DMS 273 treated with DMSO at 0.1 percent for 48 hours (cell line): Measurements from ENCODE around the gene KCNQ5.

ENCODE experiments used
- DNase-seq: peaks from one replicate; lab custom pipeline; 2025; lab: John Stamatoyannopoulos, UW

The KCNQ5 gene

DNA sequence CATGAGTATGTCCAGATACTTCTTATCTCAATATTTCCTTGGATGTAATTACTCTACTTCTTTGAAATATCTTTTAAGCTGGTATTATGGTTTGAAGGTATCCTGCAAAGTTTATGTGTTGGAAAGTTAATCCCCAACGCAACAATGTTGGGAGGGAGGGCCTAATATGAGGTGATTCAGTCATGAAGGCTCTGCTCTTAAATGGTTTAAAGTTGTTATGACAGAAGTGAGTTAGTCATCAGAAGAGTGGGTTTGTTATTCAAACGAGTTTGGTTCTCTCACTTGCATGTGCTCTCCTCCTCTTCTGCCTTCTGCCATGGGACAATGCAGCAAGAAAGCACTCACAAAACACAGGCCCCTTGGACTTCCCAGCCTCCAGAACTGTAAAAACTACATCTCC lies 176.3 kb downstream of the KCNQ5 start:
- DNase-seq = no peak

DNA sequence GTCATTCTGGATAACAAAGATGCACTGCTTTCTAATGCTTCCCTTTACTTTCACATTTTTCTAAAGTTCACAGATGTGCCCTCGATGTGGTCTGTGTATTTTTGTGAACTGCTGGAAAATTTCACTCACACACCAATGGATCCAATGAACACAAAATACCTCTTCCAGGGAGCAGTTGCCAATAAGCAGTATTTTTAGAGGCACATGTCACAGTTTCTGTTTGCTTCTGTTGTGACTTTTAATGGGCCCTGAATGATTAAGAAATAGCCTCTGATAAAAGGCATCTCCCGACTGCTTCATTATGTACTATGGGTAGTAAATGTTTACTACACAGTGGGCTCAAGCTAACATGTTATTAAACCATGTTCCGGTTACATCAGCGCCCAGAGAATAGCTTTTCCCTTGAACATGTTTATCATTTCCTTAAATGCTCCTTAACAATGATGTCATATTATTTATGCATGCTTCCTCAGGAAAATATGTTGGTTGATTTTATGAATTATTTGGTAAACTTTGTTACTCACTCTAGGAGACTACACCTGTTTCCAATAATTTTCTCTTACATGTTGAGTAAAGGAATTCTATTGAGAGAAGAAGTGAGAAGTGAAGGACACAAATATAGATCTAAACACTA lies 188.0 kb downstream of the KCNQ5 start:
- no peak for DNase-seq

DNA sequence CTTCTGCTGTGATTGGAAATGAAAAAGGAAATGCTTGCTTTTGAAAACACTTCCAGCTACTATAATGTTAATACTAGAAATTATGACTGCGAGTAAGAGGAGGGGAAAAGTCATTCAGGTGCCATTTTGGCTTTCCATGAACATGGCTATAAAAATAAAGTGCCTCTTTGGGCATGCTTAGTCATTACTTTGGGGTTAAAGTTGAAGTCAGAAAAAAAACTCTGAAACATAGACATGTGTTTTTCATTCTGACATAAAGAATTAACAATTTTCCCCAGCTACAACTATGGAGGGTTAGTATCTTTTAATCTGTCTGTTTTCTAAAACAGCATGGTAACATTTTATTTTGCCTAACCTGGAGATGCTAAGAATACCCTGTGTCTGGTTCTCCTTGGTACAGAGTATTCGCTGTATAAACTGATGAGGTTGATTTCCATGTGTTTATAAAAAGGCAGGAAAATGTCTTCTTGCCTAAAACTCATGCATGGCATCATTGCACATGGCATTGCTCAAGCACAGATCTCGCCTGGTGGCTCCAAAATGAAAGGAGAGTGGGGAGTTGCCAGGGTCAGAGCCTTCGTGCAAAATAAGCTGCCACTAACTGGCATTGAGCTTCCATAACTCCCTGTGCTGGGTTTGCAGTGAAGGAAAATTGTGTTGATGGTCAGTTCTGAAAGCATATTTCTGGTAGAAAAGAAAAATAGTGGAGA lies 188.9 kb downstream of the KCNQ5 start:
- no peak for DNase-seq

GRCh38 chr6:72811971-72812421 lies 190.1 kb downstream of the KCNQ5 start:
- no peak for DNase-seq

- DNase-seq = no peak
Measured at GRCh38 chr6:72813807-72814596, 192.1 kb downstream of the KCNQ5 start.

GRCh38 chr6:72816022-72816421 lies 194.2 kb downstream of the KCNQ5 start:
- DNase-seq = no peak

DNA sequence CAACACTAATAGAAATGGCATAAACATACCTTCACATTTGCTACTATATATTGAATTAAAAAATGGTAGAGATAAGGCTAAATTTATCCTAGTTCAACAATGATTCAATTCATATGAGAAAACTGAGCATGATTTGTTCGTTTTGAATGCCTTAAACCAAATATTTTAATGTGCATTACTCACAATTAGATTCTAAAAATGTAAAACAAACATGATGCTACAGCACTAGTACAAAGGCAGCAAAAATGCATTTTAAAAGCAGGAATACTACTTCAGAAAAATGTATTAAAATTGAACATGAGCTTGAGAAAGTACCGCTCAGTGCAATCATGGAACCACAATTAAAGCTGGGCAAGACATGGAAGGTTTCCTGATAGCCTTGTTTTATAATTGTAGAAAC lies 195.3 kb downstream of the KCNQ5 start:
- DNase-seq = no peak

DNA sequence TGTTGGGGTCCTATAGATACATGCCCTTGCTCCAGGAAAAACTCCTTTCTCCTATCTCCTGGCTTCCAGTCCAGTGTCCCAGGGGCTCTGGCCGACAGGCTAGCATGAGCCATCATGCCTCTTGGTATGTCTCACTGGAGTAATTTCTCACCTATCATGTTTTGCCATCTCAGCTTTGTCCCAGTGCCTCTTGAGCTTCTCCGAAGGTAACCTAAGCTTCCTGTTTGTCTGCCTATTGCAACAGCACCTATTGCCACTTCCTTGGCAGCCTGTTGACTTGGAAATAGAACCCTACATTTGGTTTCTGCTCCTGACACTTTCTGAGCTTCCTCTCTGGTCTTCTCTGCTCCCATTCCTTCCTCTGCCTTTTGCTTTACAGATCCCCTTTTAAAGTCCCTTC lies 197.7 kb downstream of the KCNQ5 start:
- DNase-seq = no peak

DNA sequence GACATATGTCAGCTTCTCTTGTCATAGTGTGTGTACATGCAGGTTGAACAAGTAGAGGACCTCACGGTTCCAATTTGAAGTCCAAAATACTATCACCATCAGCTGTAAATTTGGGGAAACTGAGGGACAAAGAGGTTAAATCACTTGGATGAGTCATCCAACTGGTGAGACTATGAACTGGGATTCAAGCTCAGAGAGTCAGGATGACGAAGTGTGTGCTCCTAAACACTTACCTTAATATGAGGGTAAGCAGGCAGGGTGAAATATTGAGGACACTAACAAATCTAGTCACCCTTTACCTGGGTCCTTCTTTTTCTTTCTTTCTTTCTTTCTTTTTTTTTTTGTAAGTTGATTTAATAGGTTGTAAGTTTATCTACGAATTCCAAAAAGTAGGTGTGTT lies 198.3 kb downstream of the KCNQ5 start:
- DNase-seq = no peak

- DNase-seq = no peak
Measured at GRCh38 chr6:72820906-72821305, 199.0 kb downstream of the KCNQ5 start.

DNA sequence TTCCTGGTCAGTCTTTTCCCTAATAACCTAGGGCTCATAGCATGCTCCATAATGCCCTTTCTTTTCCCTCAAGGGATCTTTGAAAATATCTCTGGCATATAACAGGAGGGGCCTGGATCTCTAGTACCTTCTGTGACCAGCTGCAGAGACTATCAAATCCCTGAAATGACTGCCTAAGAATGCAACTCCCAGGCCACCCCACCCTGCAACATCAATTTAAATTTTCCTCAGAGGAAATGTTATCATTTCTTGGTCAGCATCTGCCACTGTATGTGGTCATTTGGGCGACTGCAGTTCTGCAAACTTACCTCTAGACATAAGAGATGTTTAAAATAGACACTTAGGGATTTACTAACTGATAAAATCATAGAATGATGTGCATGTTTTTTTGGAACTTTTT lies 200.2 kb downstream of the KCNQ5 start:
- DNase-seq = no peak

- no peak for DNase-seq
Measured at GRCh38 chr6:72822691-72823090, 200.8 kb downstream of the KCNQ5 start.

DNA sequence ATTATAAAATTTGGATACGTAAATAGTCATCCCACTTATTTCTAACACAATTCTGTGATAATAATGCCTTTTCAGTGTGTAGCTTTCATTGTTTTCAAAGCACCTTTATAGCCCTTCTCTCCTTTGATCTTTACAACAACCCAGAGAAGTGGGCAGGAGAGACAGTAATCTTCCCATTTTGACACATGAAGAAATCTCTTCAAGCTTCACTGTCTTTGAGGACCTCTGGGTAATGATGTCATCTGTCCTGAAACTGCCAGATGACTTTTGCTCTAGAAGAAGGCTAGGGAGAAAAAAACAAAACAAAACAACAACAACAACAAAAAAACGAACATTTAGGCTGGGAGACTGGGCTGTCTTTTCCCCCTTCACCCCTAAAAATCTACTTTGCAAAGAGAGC lies 203.0 kb downstream of the KCNQ5 start:
- no peak for DNase-seq

GRCh38 chr6:72825315-72825911 lies 203.5 kb downstream of the KCNQ5 start:
- DNase-seq = no peak

GRCh38 chr6:72826037-72826436 lies 204.2 kb downstream of the KCNQ5 start:
- no peak for DNase-seq

- no peak for DNase-seq
Measured at GRCh38 chr6:72826744-72827438, 205.0 kb downstream of the KCNQ5 start.

DNA sequence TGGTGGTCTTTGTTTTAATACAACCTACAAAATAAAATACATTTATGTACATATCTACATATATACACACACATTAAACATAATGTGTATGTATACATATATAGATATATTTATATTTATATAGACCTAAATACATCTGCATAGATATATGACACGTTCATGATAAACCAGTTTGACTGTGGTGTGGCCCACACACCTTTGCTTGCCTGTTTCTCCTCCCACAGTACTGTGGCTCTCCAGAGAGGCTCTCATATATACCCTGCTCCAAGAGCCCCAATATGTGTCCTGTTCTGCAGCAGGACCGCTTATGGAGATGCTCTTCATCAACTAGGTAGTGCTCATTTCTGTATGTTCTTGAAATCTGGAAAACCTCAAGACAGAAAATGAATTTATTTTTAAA lies 207.0 kb downstream of the KCNQ5 start:
- DNase-seq = no peak

- no peak for DNase-seq
Measured at GRCh38 chr6:72832271-72832670, 210.4 kb downstream of the KCNQ5 start.

DNA sequence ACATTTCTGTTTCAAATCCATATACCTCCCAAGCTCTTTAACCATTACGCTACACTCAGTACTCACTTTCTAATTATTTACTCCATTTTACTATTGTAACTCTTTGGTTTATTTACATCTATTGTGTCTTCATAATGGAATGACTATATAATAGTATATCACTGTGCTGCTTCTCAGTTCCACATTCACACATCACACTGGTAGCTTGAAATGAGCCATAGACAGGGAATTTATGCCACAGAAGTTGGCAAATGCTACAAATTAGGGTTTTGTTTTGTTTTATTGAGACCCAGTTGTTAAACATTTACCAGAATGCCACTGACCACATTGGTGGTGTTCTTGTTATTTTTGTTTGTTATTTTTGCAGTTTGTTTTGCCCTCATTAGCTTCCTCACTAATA lies 213.9 kb downstream of the KCNQ5 start:
- no peak for DNase-seq

DNA sequence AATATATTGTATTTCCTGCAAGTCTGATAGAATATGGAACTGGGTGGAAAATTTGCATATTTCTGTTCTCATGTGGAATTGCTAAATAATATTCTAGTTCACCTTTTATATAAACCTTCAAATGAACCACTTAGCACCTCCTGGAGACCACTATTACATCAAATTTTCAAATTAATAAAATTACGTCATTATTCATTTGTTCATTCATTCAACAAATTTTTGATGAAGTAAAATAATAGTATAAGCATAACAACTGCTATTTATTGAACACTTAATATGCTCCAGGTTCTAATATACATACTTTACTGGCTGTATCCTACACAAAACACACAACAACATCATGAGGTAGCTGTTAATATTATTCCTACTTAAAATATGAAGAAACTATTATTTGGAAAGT lies 215.1 kb downstream of the KCNQ5 start:
- DNase-seq = no peak

DNA sequence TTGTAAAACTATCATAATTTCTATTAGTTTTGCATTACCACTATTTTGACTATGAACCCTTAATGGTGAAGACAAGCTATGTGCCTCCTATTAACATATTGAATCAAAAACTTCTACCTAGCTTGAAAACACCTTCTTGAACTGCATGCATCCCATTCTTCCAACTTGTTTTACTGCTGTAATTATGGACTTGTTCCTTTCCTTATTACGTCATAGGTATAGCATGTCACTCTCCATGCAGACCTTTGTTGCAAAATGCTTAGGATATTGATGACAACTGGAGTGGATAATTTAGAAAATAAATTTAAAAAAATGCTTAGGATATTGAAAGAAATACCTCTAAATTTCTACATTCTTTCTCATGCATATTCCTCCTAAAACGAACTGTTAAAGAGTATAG lies 219.3 kb downstream of the KCNQ5 start:
- DNase-seq = no peak

GRCh38 chr6:72842140-72842539 lies 220.3 kb downstream of the KCNQ5 start:
- DNase-seq = no peak
